Dedifferentiated amniotic fluid mesenchymal stem cell (primary cell): Measurements from ENCODE around the gene ZNF223.

ENCODE experiments used
- DNase-seq: peaks from one replicate; pipeline ENCODE4 v3.0.0-alpha.2; 2016; ENCODE audit errors: extremely low spot score

ZNF223 gene

GRCh38 chr19:44071824-44072542, 20.1 kb downstream of the ZNF223 start, which contains the start of gene ZNF284:
TSS of gene ZNF284 (plus strand) at chr19:44072159. CDS start at chr19:44076390, 4,231 bp downstream.
- peak; percentile 93 for DNase-seq

DNA sequence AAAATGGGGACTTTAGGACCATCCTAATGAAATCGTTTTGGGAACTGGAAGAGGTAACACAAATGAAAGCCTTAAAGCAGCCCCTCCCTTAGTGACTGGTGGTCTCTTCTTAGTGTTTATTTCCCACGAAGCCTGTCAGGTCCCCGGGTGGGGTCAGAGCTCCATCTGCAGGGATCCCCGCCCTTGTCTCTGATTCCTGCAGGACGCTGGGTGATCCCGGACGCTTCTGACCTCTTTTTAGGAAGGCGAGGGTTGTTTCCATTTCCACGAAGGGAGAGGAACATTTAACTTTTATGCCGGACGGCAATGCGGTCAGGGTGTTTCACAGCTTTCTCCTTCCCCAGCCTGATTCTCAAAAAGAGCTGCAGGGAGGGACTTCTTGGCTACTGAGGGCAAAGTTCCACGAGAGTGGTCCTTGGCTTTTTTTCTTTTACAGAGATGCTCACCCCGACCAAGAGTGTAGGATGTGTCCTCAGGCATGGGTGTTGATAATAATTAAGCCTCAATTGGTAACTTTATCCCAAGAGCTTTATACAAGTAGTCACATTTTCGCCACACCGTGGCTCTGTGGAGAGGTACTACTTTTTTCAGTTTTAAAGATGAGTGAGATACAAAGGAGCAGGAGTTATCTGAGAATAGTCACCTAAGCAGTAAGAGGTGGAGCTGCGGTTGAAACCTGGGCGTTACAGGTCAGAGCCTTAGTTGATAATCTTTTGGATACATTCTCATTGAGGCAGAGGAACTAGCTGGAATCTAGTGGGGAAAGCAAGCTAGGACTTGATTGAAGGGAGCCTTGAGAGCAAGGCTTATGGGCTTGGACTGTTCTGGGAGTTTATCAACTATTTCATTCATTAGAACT, 20.9 kb downstream of the ZNF223 start:
- no peak for DNase-seq

GRCh38 chr19:44076325-44076724, 24.5 kb downstream of the ZNF223 start:
- no peak for DNase-seq

- DNase-seq: no peak
Observed at GRCh38 chr19:44092108-44092507, 40.3 kb downstream of the ZNF223 start.

- peak; percentile 95 for DNase-seq
Observed at GRCh38 chr19:44093931-44094765, 42.3 kb downstream of the ZNF223 start, which contains the start of gene ZNF224. TSS of gene ZNF224 (plus strand) at chr19:44094361. CDS start at chr19:44097874, 3,513 bp downstream.

DNA sequence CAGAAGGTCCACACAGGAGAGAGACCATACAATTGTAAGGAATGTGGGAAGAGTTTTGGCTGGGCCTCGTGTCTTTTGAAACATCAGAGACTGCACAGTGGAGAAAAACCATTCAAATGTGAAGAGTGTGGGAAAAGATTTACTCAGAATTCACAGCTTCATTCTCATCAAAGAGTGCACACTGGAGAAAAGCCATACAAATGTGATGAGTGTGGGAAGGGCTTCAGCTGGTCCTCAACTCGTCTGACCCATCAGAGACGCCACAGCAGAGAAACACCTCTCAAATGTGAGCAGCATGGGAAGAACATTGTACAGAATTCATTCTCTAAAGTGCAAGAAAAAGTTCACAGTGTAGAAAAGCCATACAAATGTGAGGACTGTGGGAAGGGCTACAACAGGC, 55.9 kb downstream of the ZNF223 start:
- no peak for DNase-seq

DNA sequence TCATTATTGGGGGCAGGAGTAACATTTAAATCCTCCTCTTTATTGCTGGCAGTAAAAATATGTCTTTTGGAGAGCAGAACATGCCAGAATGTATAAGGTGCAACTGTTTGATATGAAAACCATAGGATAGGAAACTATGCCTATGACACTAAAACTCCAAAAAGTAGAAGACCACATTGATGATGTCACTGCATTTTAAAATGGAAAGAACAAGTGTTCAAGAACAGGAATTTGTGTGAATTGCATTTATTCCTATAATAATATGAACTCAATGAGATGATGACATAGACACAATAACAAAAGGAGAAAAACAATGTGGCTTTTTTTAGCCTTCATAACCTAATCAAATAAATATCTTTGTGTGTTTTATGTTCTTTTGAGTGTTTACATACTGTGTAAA, 57.6 kb downstream of the ZNF223 start:
- no peak for DNase-seq

GRCh38 chr19:44111910-44112463, 60.2 kb downstream of the ZNF223 start:
- DNase-seq: peak; percentile 91

- no peak for DNase-seq
Observed at GRCh38 chr19:44112802-44113137, 60.9 kb downstream of the ZNF223 start.

DNA sequence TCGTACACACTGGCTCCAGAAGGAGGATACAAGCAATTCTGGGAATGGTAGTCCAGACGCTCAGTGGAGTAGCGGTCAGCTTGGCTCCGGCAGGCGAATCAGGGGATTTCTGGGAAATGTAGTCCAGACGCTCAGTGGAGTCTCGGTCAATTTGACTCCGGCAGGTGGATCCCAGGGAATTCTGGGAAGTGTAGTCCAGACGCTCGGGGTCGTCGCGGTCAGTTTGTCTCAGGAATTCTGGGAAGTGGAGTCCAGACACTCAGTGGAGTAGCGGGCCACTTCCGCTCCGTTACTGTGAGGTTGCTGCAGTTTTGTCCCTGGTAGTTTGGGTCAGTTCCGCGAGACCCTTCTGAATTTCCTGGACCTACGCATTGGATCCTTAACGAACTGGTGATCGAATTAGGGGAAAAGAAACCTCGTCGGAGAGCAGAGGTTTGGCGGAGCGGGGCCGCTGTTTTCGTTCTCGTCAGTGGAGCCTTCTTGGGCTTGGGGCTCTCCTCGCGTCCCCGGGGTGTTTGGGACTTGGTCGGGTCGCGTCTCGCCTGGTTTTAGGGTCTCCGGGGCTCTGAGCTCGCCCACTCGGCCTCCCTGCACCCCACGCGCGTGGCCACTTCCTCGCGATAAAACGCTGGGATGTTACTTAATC, 61.4 kb downstream of the ZNF223 start, which contains the start of gene ZNF225:
TSS of gene ZNF225 (plus strand) at position 262 of the 646 bp plus-strand sequence. CDS start 2,429 bp downstream, outside the sequence.
- peak; percentile 99 for DNase-seq

GRCh38 chr19:44113784-44114390, 62.1 kb downstream of the ZNF223 start:
- no peak for DNase-seq
